ENCODE data around the gene UBE2R2. TPM values are rescaled to one million over a fixed set of nuclear protein-coding genes. Genes with fewer than 3 reads are reported as not detected.
A peak's percentile ranks its signal among the peaks of the same experiment; 100 is the strongest.
"Not testable (repeated sequence)": the region's sequence is repeated elsewhere in the genome, so short reads cannot be mapped to it uniquely, and the experiment has no call there.

UBE2R2 gene
- total and polyA plus RNA-seq, 2 experiments from 2014 or later, result 35.5 to 45.6 TPM

DNA sequence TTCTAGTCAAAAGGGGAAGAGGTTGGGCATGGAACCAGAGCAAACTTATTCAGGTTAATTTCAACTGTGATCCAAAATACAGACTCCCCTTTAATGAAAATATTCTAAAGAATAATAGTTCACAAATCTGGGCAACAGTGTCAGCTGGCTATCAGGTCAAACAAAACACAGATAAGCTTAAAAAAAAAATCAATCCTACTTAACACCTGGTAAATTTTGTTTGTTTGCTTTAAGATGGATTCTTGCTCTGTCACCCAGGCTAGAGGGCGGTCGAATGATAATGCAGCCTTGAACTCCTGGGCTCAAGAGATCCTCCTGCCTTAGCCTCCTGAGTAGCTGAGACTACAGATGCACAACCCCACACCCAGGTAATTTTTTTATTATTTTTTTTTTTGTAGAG lies 142.8 kb downstream of the UBE2R2 start:
- DNase-seq (ENCODE audit: low read depth in 1 of 2, low spot score in 1 of 2), result no peak
- Histone ChIP-seq H3K9me3 (ENCODE audit: low read depth) (no peaks in the 10 kb centered on the region), H3K27me3 (no peaks in the 10 kb centered on the region), H3K36me3 (peaks cover 18% of the 10 kb centered on the region), H3K4me1 (ENCODE audit: low read depth) (no peaks in the 10 kb centered on the region), H3K27ac (no peak overlapping the region), H3K4me3 (no peak overlapping the region)
- TF ChIP-seq, protein P1, sequence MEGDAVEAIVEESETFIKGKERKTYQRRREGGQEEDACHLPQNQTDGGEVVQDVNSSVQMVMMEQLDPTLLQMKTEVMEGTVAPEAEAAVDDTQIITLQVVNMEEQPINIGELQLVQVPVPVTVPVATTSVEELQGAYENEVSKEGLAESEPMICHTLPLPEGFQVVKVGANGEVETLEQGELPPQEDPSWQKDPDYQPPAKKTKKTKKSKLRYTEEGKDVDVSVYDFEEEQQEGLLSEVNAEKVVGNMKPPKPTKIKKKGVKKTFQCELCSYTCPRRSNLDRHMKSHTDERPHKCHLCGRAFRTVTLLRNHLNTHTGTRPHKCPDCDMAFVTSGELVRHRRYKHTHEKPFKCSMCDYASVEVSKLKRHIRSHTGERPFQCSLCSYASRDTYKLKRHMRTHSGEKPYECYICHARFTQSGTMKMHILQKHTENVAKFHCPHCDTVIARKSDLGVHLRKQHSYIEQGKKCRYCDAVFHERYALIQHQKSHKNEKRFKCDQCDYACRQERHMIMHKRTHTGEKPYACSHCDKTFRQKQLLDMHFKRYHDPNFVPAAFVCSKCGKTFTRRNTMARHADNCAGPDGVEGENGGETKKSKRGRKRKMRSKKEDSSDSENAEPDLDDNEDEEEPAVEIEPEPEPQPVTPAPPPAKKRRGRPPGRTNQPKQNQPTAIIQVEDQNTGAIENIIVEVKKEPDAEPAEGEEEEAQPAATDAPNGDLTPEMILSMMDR (IDR thresholded peaks at IDR 0.05; ENCODE audit: low read depth, low read length), result no peak

DNA sequence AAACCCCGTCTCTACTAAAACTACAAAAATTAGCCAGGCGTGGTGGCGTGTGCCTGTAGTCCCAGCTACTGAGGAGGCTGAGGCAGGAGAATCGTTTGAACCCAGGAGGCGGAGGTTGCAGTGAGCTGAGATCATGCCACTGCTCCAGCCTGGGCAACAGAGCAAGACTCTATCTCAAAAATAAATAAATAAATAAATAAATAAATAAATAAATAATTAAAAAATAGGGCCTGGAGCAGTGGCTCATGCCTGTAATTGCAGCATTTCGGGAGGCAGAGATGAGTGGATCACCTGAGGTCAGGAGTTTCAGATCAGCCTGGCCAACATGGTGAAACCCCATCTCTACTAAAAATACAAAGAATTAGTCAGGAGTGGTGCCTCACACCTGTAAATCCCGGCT lies 145.5 kb downstream of the UBE2R2 start:
- not testable (repeated sequence) for H3K27me3 ChIP-seq; H3K9me3 ChIP-seq (ENCODE audit: low read depth); H3K4me1 ChIP-seq (ENCODE audit: low read depth); H3K27ac ChIP-seq; H3K4me3 ChIP-seq; DNase-seq (ENCODE audit: low read depth in 1 of 2, low spot score in 1 of 2)
- peaks cover 11% of the 10 kb centered on the region for H3K36me3 ChIP-seq

DNA sequence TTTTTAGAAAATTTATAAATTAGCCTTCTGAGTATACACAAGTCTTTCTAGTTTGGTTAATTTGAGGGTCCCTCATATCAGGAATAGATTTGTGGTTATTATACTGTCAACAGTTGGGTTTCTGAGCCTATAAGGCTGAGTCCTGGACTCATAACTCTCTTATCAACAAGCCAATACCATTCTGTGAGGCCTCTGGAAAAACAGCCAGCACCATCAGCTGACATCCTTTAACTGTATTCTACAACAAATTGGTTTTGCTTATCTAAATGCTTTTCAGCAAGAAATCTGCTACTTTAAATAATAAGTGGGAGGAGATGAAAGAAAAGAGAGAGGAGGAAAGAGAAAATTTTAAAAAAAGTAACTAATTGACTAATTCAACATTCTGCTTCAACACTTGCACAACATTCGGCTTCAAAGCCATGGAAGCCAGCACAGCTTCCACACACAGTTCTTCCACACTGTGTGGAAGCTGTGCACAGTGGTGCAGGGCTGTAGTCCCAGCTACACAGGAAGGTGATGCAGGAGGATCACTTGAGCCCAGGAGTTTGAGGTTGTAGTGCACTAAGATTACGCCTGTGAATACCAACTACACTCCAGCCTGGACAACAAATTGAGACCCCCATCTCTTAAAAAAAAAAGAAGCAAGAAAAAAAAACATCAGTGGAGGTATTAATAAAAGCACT lies 147.3 kb downstream of the UBE2R2 start:
- Histone ChIP-seq H3K27ac (peak overlapping the region; percentile 9), H3K27me3 (no peaks in the 10 kb centered on the region), H3K4me3 (no peak overlapping the region), H3K9me3 (ENCODE audit: low read depth) (no peaks in the 10 kb centered on the region), H3K4me1 (ENCODE audit: low read depth) (no peaks in the 10 kb centered on the region), H3K36me3 (peaks cover 7% of the 10 kb centered on the region)
- TF ChIP-seq, protein P1 (IDR thresholded peaks at IDR 0.05; ENCODE audit: low read depth, low read length), result no peak
- no peak for DNase-seq (ENCODE audit: low read depth in 1 of 2, low spot score in 1 of 2)

Other genes with a start within 250 kb of the UBE2R2 start
- gene PRSS3, start 21.6 kb upstream of the UBE2R2 start, total RNA-seq, result not detected in 2 replicates
- 0.24 TPM in 1 of 2 replicates, not detected in the other for gene PRSS3, start 21.6 kb upstream of the UBE2R2 start, polyA plus RNA-seq
- gene UBAP2, start 231.7 kb downstream of the UBE2R2 start, total RNA-seq, result 17.2 and 27.2 TPM in 2 replicates
- 29.3 and 32.6 TPM in 2 replicates for gene UBAP2, start 231.7 kb downstream of the UBE2R2 start, polyA plus RNA-seq